Measurements from ENCODE around the gene IP6K2.

DNA sequence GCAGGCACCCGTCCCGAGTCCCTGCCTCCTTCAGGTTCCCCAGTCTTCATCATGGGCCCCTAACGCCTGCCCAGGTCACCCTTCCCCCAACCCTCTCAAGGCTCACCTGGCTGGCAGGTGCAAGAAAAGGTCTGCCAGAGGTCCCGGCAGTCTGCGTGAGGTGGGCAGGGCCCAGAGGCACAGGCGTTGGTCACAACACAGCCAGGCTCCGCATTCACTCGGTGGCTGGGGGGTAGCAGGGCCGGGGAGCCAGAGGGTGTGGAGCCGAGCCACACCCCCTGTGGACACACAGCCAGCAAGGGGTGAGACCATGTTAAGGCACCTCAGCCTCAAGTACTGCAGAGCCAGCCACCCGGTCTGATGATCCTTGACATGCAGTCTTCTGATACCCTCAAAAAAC, 65.2 kb downstream of the IP6K2 start:
- TF ChIP-seq EZH2 (IDR thresholded peaks at IDR 0.05; ENCODE audit: insufficient read depth, poor library complexity, severe bottlenecking) (no peak), EZH2phosphoT487 (IDR thresholded peaks at IDR 0.05; ENCODE audit: insufficient read depth, low read depth) (no peak)
